Breast epithelium (tissue), 4 donors: ENCODE results near the gene ZNF236. TPM values are rescaled to one million over a fixed set of nuclear protein-coding genes. Genes with fewer than 3 reads are reported as not detected.

Experiments used
- DNase-seq, 2 donors: peaks; one replicate each; pipeline ENCODE4 v3.0.0-alpha.2; 2019; ENCODE audit warnings: low spot score in 2 of 2
- H3K27ac ChIP-seq, 2 donors: fragments of 200-600 bp; sonication (generic) in 1 of 2; one replicate each; pipeline ENCODE4 v1.5.1; 2016 to 2019; ENCODE audit warnings: mild to moderate bottlenecking in 1 of 2
- H3K27me3 ChIP-seq, 2 donors: fragments of 200-600 bp; sonication (generic) in 1 of 2; one replicate each; pipeline versions ENCODE4 v1.5.1 to v1.6.0; 2017 to 2019; ENCODE audit warnings: control low read depth in 1 of 2, mild to moderate bottlenecking in 1 of 2
- H3K36me3 ChIP-seq: fragments of 200-600 bp; one replicate; pipeline ENCODE4 v1.5.1; 2019
- H3K4me1 ChIP-seq, 2 donors: fragments of 200-600 bp; sonication (generic); one replicate each; pipeline ENCODE4 v1.5.1; 2016 to 2019; ENCODE audit warnings: control low read depth in 1 of 2
- H3K4me3 ChIP-seq, 3 donors: fragments of 200-600 bp; sonication (generic); 1 replicate in 2 of 3; 2 replicates in 1 of 3; pipeline ENCODE4 v1.5.1; 2016 to 2019; ENCODE audit warnings: mild to moderate bottlenecking in 3 of 3, moderate library complexity in 2 of 3
- H3K9me3 ChIP-seq, 2 donors: fragments of 200-600 bp; sonication (generic) in 1 of 2; one replicate each; pipeline ENCODE4 v1.5.1; 2016 to 2019; ENCODE audit warnings: control low read depth in 1 of 2
- CTCF ChIP-seq, 3 donors: fragments of 450-650 bp; IDR thresholded peaks; one replicate each; pipeline ENCODE4 v1.5.1; 2016 to 2017; ENCODE audit warnings: antibody characterized with exemption in 3 of 3, mild to moderate bottlenecking in 3 of 3, moderate library complexity in 3 of 3
- POLR2A ChIP-seq: fragments of 450-650 bp; IDR thresholded peaks from one replicate; pipeline ENCODE4 v1.6.1; 2016; ENCODE audit warnings: antibody characterized with exemption, mild to moderate bottlenecking, moderate library complexity
- POLR2AphosphoS5 ChIP-seq, 3 donors: sonication (generic); formaldehyde crosslinking; IDR thresholded peaks; one replicate each; pipeline ENCODE4 v1.6.1; 2017; ENCODE audit warnings: antibody characterized with exemption in 3 of 3
- intact Hi-C: fragments of 100-400 bp; cut with DNase I; formaldehyde crosslinking; loops from one replicate; pipeline ENCODE4 v1.15.1; 2023; ENCODE audit warnings: low total_unique reads
- total RNA-seq, 3 donors: library from RNA; depleted of rRNA; stranded (reverse); fragments of >200 nt; gene quantifications; one replicate each; pipeline ENCODE4 v1.1.0, GENCODE V29; 2016

The ZNF236 gene
- total RNA-seq, 3 donors from 2014 or later = 12.3 to 28.2 (median 27.1) TPM

- DNase-seq = no peak
- TF ChIP-seq POLR2AphosphoS5 (IDR thresholded peaks at IDR 0.05) (no peak), CTCF (IDR thresholded peaks at IDR 0.05) (no peak), POLR2A (no peak)
- Histone ChIP-seq H3K4me3 (no peak overlapping the region), H3K27me3 (no peaks in the 10 kb centered on the region), H3K4me1 (no peaks in the 10 kb centered on the region), H3K36me3 (no peaks in the 10 kb centered on the region), H3K27ac (no peak overlapping the region), H3K9me3 (no peaks in the 10 kb centered on the region)
- intact Hi-C loops = no loop called here
These were observed 145.5 kb downstream of the ZNF236 start for GRCh38 chr18:76967721-76968472.

GRCh38 chr18:76970770-76971559, 148.6 kb downstream of the ZNF236 start:
- Histone ChIP-seq H3K36me3 (no peaks in the 10 kb centered on the region), H3K9me3 (no peaks in the 10 kb centered on the region), H3K4me1 (no peaks in the 10 kb centered on the region), H3K27ac (no peak overlapping the region), H3K4me3 (no peak overlapping the region), H3K27me3 (no peaks in the 10 kb centered on the region)
- no peak for DNase-seq
- intact Hi-C loops = no loop called here
- TF ChIP-seq CTCF (IDR thresholded peaks at IDR 0.05) = no peak
- TF ChIP-seq POLR2A = no peak
- TF ChIP-seq POLR2AphosphoS5 (IDR thresholded peaks at IDR 0.05) = no peak

- H3K4me1 ChIP-seq = no peaks in the 10 kb centered on the region
- no peak for TF ChIP-seq POLR2AphosphoS5 (IDR thresholded peaks at IDR 0.05)
- TF ChIP-seq POLR2A = no peak
- TF ChIP-seq CTCF (IDR thresholded peaks at IDR 0.05) = no peak
- H3K27ac ChIP-seq = no peak overlapping the region
- no peaks in the 10 kb centered on the region for H3K36me3 ChIP-seq
- no peak for DNase-seq
- no peaks in the 10 kb centered on the region for H3K9me3 ChIP-seq
- H3K27me3 ChIP-seq = no peaks in the 10 kb centered on the region
- intact Hi-C loops = no loop called here
- no peak overlapping the region for H3K4me3 ChIP-seq
These were observed 149.9 kb downstream of the ZNF236 start for GRCh38 chr18:76972241-76972640.

DNA sequence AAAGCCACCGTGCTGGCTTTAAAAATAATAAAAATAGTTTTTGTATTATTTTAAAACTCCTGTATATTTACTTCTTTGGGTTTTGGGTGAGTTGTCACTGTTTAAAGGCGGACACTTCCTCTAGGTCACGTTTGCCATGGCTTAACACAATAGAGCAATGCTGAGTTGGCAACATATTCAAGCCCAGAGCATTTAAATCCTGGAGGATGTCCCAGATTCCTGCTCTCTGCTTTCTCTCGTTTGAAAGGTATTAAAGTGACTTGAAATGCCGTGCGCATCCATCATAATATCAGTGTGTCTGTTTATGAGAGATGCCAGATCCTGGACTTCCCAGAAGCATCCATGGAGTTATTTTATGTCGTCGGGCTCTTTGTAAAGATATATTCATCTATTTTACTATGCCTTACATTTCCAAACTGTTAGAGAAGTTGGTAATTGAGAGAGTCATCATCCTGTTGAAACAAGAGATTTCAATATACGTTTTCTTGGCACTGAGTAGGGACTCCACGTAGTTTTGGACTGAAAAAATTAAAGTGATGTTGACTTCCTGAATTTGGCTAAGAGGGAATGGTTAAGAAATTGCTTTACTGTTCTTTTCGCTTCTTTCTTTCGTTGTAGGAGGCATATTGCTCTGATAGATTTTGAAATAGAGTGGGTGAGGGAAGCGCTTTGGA, 150.6 kb downstream of the ZNF236 start:
- Histone ChIP-seq H3K4me3 (no peak overlapping the region), H3K4me1 (no peaks in the 10 kb centered on the region), H3K27me3 (no peaks in the 10 kb centered on the region), H3K9me3 (no peaks in the 10 kb centered on the region), H3K36me3 (no peaks in the 10 kb centered on the region), H3K27ac (no peak overlapping the region)
- intact Hi-C loops = no loop called here
- no peak for DNase-seq
- TF ChIP-seq CTCF (IDR thresholded peaks at IDR 0.05) (no peak), POLR2A (no peak)
